GM18508 (cell line): Measurements from ENCODE around the gene GPLD1.

ENCODE experiments used
- ATAC-seq: cut with Tn5 transposase; IDR thresholded peaks from one replicate; pipeline ENCODE4 v1.9.1; 2021; ENCODE audit warnings: moderate number of reproducible peaks; ENCODE audit not compliant: insufficient read depth, unreplicated experiment

The GPLD1 gene

GRCh38 chr6:24458941-24459340 is 30.4 kb downstream of the GPLD1 start:
- no peak for ATAC-seq

GRCh38 chr6:24458134-24458533 is 31.2 kb downstream of the GPLD1 start:
- ATAC-seq, result no peak

- ATAC-seq, result no peak
Measured at GRCh38 chr6:24455061-24455460, 34.3 kb downstream of the GPLD1 start.

GRCh38 chr6:24454452-24454851 is 34.9 kb downstream of the GPLD1 start:
- ATAC-seq, result no peak

GRCh38 chr6:24453921-24454320 is 35.5 kb downstream of the GPLD1 start:
- ATAC-seq, result no peak

GRCh38 chr6:24451581-24452388 is 37.6 kb downstream of the GPLD1 start:
- ATAC-seq, result no peak

- no peak for ATAC-seq
Measured at GRCh38 chr6:24448828-24449525, 40.4 kb downstream of the GPLD1 start.

GRCh38 chr6:24448396-24448795 is 41.0 kb downstream of the GPLD1 start:
- ATAC-seq, result no peak

GRCh38 chr6:24446670-24447069 is 42.7 kb downstream of the GPLD1 start:
- ATAC-seq, result no peak

- no peak for ATAC-seq
Measured at GRCh38 chr6:24445704-24446103, 43.7 kb downstream of the GPLD1 start.

GRCh38 chr6:24444588-24444987 is 44.8 kb downstream of the GPLD1 start:
- no peak for ATAC-seq

GRCh38 chr6:24441599-24441904 is 47.8 kb downstream of the GPLD1 start:
- no peak for ATAC-seq

- ATAC-seq, result no peak
Measured at GRCh38 chr6:24440897-24441598, 48.3 kb downstream of the GPLD1 start.

- no peak for ATAC-seq
Measured at GRCh38 chr6:24439858-24440539, 49.4 kb downstream of the GPLD1 start.

GRCh38 chr6:24436979-24437378 is 52.4 kb downstream of the GPLD1 start:
- ATAC-seq, result no peak

- no peak for ATAC-seq
Measured at GRCh38 chr6:24432611-24433010, 56.8 kb downstream of the GPLD1 start.

GRCh38 chr6:24431045-24431451 is 58.3 kb downstream of the GPLD1 start:
- no peak for ATAC-seq

GRCh38 chr6:24430086-24430485 is 59.3 kb downstream of the GPLD1 start:
- ATAC-seq, result no peak

- ATAC-seq, result no peak
Measured at GRCh38 chr6:24429146-24429545, 60.2 kb downstream of the GPLD1 start.

GRCh38 chr6:24428615-24429014 is 60.8 kb downstream of the GPLD1 start:
- ATAC-seq, result no peak
